ENCODE data around the gene TMA7. TPM values are rescaled to one million over a fixed set of nuclear protein-coding genes. Genes with fewer than 3 reads are reported as not detected.

The TMA7 gene
- total RNA-seq, 4 donors from 2014 or later = 122 to 281 (median 190) TPM

- H3K36me3 ChIP-seq = peaks cover 27% of the 10 kb centered on the region
- peaks cover 72% of the 10 kb centered on the region for H3K4me1 ChIP-seq
- H3K9me3 ChIP-seq = no peaks in the 10 kb centered on the region
- 39% methylated on average over 7 of the region's 7 CpGs for WGBS
- H3K27me3 ChIP-seq = no peaks in the 10 kb centered on the region
- no peak for DNase-seq (ENCODE audit: low spot score in 2 of 2)
- TF ChIP-seq POLR2A (IDR thresholded peaks at IDR 0.05) (no peak), CTCF (IDR thresholded peaks at IDR 0.05) (no peak), POLR2AphosphoS5 (IDR thresholded peaks at IDR 0.05) (no peak), EP300 (IDR thresholded peaks at IDR 0.05) (no peak)
- H3K27ac ChIP-seq = peak overlapping the region; percentile 97
- peak overlapping the region; percentile 61 for H3K4me3 ChIP-seq
Observed at GRCh38 chr3:48467473-48468267, 27.6 kb downstream of the TMA7 start.

GRCh38 chr3:48468329-48468731 lies 28.3 kb downstream of the TMA7 start:
- Histone ChIP-seq H3K27ac (peak overlapping the region; percentile 97), H3K4me3 (peak overlapping the region; percentile 61), H3K36me3 (peaks cover 25% of the 10 kb centered on the region), H3K27me3 (no peaks in the 10 kb centered on the region), H3K9me3 (no peaks in the 10 kb centered on the region), H3K4me1 (peaks cover 78% of the 10 kb centered on the region)
- no peak for DNase-seq (ENCODE audit: low spot score in 2 of 2)
- TF ChIP-seq POLR2AphosphoS5 (IDR thresholded peaks at IDR 0.05) = no peak
- no peak for TF ChIP-seq CTCF (IDR thresholded peaks at IDR 0.05)
- no peak for TF ChIP-seq POLR2A (IDR thresholded peaks at IDR 0.05)
- no peak for TF ChIP-seq EP300 (IDR thresholded peaks at IDR 0.05)
- WGBS = 36% methylated on average over 8 of the region's 8 CpGs

- Histone ChIP-seq H3K27ac (no peak overlapping the region), H3K36me3 (peaks cover 25% of the 10 kb centered on the region), H3K4me3 (no peak overlapping the region), H3K27me3 (no peaks in the 10 kb centered on the region), H3K4me1 (peaks cover 83% of the 10 kb centered on the region), H3K9me3 (no peaks in the 10 kb centered on the region)
- no peak for DNase-seq (ENCODE audit: low spot score in 2 of 2)
- TF ChIP-seq POLR2AphosphoS5 (IDR thresholded peaks at IDR 0.05) = no peak
- no peak for TF ChIP-seq EP300 (IDR thresholded peaks at IDR 0.05)
- 55% methylated on average over 16 of the region's 29 CpGs for WGBS
Observed at GRCh38 chr3:48469046-48469915, 29.2 kb downstream of the TMA7 start.

- no peaks in the 10 kb centered on the region for H3K9me3 ChIP-seq
- peak overlapping the region; percentile 25 for H3K27ac ChIP-seq
- TF ChIP-seq POLR2AphosphoS5 (IDR thresholded peaks at IDR 0.05) = no peak
- no peak for TF ChIP-seq POLR2A (IDR thresholded peaks at IDR 0.05)
- no peak for TF ChIP-seq CTCF (IDR thresholded peaks at IDR 0.05)
- TF ChIP-seq EP300 (IDR thresholded peaks at IDR 0.05) = no peak
- H3K27me3 ChIP-seq = no peaks in the 10 kb centered on the region
- H3K36me3 ChIP-seq = peaks cover 25% of the 10 kb centered on the region
- DNase-seq (ENCODE audit: low spot score in 2 of 2) = no peak
- H3K4me3 ChIP-seq = no peak overlapping the region
- no CpG with 5 or more reads among the region's 1 CpG for WGBS
- H3K4me1 ChIP-seq = peaks cover 79% of the 10 kb centered on the region
Observed at GRCh38 chr3:48470286-48470685, 30.2 kb downstream of the TMA7 start.

- H3K27ac ChIP-seq = peak overlapping the region; percentile 97
- H3K4me1 ChIP-seq = peaks cover 59% of the 10 kb centered on the region
- TF ChIP-seq POLR2AphosphoS5 (IDR thresholded peaks at IDR 0.05) (no peak), POLR2A (IDR thresholded peaks at IDR 0.05) (no peak), EP300 (IDR thresholded peaks at IDR 0.05) (no peak), CTCF (IDR thresholded peaks at IDR 0.05) (no peak)
- H3K36me3 ChIP-seq = peaks cover 23% of the 10 kb centered on the region
- DNase-seq (ENCODE audit: low spot score in 2 of 2) = no peak
- no peaks in the 10 kb centered on the region for H3K9me3 ChIP-seq
- peak overlapping the region; percentile 68 for H3K4me3 ChIP-seq
- H3K27me3 ChIP-seq = no peaks in the 10 kb centered on the region
- WGBS = 0% methylated on average over 4 of the region's 5 CpGs
Observed at GRCh38 chr3:48472673-48472922, 32.5 kb downstream of the TMA7 start.
